Lung (tissue), 12 donors: Measurements from ENCODE around the gene SAMD1. TPM values are rescaled to one million over a fixed set of nuclear protein-coding genes. Genes with fewer than 3 reads are reported as not detected.
A peak's percentile ranks its signal among the peaks of the same experiment; 100 is the strongest.

ENCODE experiments used
- ATAC-seq: fragments of 200-7000 bp; cut with Tn5 transposase; one replicate; pipeline ENCODE4 v1.9.1; 2020; ENCODE audit warnings: moderate number of reproducible peaks; ENCODE audit not compliant: insufficient read depth, low FRiP score
- DNase-seq, 3 donors: peaks; one replicate each; pipeline ENCODE4 v3.0.0-alpha.2; 2013 to 2017
- H3K27ac ChIP-seq, 2 donors: one replicate each; pipeline ENCODE4 v1.5.1; 2013; ENCODE audit warnings: mild to moderate bottlenecking in 2 of 2, moderate library complexity in 2 of 2, control low read depth in 1 of 2, inconsistent platforms in 1 of 2, low read depth in 1 of 2, low read length in 1 of 2
- H3K27me3 ChIP-seq, 3 donors: one replicate each; pipeline ENCODE4 v1.5.1; 2013; ENCODE audit warnings: low read length in 2 of 3; ENCODE audit not compliant: control insufficient read depth in 3 of 3, insufficient read depth in 3 of 3
- H3K36me3 ChIP-seq, 4 donors: one replicate each; pipeline ENCODE4 v1.5.1; 2013; ENCODE audit warnings: low read length in 4 of 4, mild to moderate bottlenecking in 1 of 4, moderate library complexity in 1 of 4; ENCODE audit not compliant: control insufficient read depth in 4 of 4, insufficient read depth in 4 of 4
- H3K4me1 ChIP-seq, 5 donors: one replicate each; pipeline ENCODE4 v1.5.1; 2013; ENCODE audit warnings: low read length in 5 of 5, mild to moderate bottlenecking in 2 of 5, moderate library complexity in 1 of 5; ENCODE audit not compliant: control insufficient read depth in 5 of 5, insufficient read depth in 5 of 5
- H3K4me3 ChIP-seq: one replicate; pipeline ENCODE4 v1.5.1; 2013; ENCODE audit warnings: mild to moderate bottlenecking, control low read depth, moderate library complexity
- H3K9ac ChIP-seq, 2 donors: one replicate each; pipeline ENCODE4 v1.5.1; 2013; ENCODE audit warnings: low read length in 2 of 2, control low read depth in 1 of 2; ENCODE audit not compliant: insufficient read depth in 1 of 2
- H3K9me3 ChIP-seq, 4 donors: one replicate each; pipeline ENCODE4 v1.5.1; 2013; ENCODE audit warnings: low read length in 3 of 4, mild to moderate bottlenecking in 1 of 4, moderate library complexity in 1 of 4; ENCODE audit not compliant: control insufficient read depth in 4 of 4, insufficient read depth in 3 of 4
- WGBS, 2 donors: extraction: QIAGEN DNeasy Blood & Tissue Kit; methylation state at CpG; one replicate each; pipeline ENCODE4 v1.1.7; 2013; 5-methylcytosine and 5-hydroxymethylcytosine counted together
- polyA plus RNA-seq, 2 donors: library from polyadenylated mRNA; stranded (reverse); fragments of 200-250 nt; gene quantifications; one replicate each; pipeline ENCODE4 v1.2.1, GENCODE V29; 2013
- total RNA-seq, 2 donors: library from RNA; depleted of rRNA in 1 of 2; stranded (reverse); fragments of >200 nt in 1 of 2; gene quantifications; one replicate each; pipeline ENCODE4 v1.2.1, GENCODE V29; 2014 to 2021
- TF ChIP-seq, protein P1 (sequence below): IDR thresholded peaks from 2 replicates; pipeline ENCODE4 v1.5.1; 2012; ENCODE audit warnings: mild to moderate bottlenecking; ENCODE audit errors: control extremely low read depth, extremely low read depth
- donor health status: control.
- donor health status: control.
- donor health status: Bipolar disorder and iron deficiency.
- donor health status: healthy.
- donor health status: DM: yes; HTN: yes; CAD: no.

The SAMD1 gene
- total and polyA plus RNA-seq, 4 donors: 32.9 to 48.8 (median 39.4) TPM

DNA sequence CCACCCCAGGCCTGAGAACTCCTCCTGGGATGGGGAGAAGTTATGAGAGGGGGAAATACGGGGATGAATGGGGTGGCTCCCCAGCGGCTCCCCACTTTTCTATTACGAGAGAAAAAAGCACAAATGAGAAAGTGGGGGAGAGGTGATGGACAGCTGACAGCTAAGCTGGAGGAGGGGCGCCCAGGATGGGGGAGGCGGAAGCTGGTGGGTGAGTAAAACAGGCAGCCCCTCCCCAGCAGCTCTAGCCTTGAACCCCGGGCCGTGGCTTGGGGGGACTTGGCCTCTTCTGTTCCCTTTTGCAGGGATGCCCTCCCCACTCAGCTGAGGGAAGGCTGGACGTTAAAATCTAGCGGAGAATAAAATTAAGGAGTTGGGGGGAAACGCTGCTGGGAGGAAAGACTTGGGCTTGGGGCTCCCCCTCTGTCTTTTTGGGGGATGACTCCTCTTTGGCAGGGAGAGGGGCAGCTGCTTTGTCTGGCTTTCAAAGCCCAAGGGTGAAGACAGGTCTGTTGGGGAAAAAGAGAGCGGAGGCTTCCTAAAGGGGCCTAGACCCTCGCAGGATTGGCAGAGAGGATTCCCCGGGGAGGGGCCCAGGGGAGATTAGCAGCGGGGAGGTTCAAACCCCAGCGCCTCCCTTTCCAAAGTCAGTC is 1.4 kb upstream of the SAMD1 start:
- Histone ChIP-seq H3K9me3 (peaks cover 0 to 9% (median 2%) of the 10 kb centered on the region in 4 donors), H3K27me3 (no peaks in the 10 kb centered on the region), H3K4me3 (no peak overlapping the region), H3K4me1 (peaks cover 0 to 9% (median 0%) of the 10 kb centered on the region in 5 donors), H3K36me3 (peaks cover 7 to 27% (median 15%) of the 10 kb centered on the region in 4 donors), H3K27ac (peak overlapping the region in 1 of 2 donors; percentile 21), H3K9ac (peak overlapping the region in 1 of 2 donors; percentile 71)
- 11 to 19% methylated on average over 14 to 15 of the region's 15 CpGs for WGBS, 2 donors
- TF ChIP-seq, protein P1, sequence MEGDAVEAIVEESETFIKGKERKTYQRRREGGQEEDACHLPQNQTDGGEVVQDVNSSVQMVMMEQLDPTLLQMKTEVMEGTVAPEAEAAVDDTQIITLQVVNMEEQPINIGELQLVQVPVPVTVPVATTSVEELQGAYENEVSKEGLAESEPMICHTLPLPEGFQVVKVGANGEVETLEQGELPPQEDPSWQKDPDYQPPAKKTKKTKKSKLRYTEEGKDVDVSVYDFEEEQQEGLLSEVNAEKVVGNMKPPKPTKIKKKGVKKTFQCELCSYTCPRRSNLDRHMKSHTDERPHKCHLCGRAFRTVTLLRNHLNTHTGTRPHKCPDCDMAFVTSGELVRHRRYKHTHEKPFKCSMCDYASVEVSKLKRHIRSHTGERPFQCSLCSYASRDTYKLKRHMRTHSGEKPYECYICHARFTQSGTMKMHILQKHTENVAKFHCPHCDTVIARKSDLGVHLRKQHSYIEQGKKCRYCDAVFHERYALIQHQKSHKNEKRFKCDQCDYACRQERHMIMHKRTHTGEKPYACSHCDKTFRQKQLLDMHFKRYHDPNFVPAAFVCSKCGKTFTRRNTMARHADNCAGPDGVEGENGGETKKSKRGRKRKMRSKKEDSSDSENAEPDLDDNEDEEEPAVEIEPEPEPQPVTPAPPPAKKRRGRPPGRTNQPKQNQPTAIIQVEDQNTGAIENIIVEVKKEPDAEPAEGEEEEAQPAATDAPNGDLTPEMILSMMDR: no peak
- peak; percentile 37 to 48 (median 40) for DNase-seq
- ATAC-seq: no peak

DNA sequence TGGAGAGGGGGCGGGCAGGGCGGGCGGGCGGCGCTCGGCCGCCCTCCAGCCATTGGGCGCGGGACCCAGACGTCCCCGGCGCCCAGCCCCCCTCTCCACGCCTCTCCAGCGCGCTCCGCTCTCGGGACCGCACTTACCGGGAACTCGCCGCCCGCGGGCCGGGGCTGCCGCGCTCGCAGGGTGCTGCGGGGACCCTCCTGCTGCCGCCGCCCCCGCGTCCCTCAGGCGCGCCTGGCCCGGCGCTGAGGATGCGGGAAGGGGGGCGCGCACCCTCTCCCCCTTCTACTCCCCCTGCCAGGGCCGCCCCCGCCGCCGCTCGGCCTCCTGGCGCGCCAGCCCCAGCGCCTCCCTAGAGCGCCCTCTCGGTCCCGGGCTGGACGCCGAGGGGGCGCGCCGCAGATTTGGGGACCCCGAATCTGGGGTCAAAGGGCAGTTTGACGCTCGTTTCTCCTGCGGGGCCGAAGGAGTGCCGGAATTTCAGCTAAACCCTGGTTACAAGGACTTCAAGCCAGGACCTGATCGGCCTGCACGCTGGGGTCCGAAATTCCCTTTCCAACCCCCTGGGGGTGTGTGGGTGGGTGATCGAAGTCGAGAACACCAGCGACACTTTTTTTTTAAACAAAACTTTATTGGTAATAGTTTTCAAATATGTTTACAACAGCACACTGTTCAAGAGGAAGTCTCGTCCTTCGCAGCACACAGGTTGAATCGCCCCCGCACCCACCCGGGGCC is 696 bp upstream of the SAMD1 start:
- H3K27me3 ChIP-seq: no peaks in the 10 kb centered on the region
- H3K4me3 ChIP-seq: peak overlapping the region; percentile 77
- peak overlapping the region; percentile 92 to 94 for H3K27ac ChIP-seq
- ATAC-seq (peak; percentile 85), DNase-seq (peak; percentile 84 to 88 (median 86))
- TF ChIP-seq, protein P1: no peak
- peak overlapping the region in 1 of 2 donors; percentile 71 for H3K9ac ChIP-seq
- H3K4me1 ChIP-seq: peaks cover 0 to 9% (median 0%) of the 10 kb centered on the region in 5 donors
- WGBS, 2 donors: 0% methylated on average over 40 to 70 of the region's 72 CpGs
- peaks cover 1 to 20% (median 9%) of the 10 kb centered on the region in 4 donors for H3K36me3 ChIP-seq
- peaks cover 0 to 9% (median 2%) of the 10 kb centered on the region in 4 donors for H3K9me3 ChIP-seq

DNA sequence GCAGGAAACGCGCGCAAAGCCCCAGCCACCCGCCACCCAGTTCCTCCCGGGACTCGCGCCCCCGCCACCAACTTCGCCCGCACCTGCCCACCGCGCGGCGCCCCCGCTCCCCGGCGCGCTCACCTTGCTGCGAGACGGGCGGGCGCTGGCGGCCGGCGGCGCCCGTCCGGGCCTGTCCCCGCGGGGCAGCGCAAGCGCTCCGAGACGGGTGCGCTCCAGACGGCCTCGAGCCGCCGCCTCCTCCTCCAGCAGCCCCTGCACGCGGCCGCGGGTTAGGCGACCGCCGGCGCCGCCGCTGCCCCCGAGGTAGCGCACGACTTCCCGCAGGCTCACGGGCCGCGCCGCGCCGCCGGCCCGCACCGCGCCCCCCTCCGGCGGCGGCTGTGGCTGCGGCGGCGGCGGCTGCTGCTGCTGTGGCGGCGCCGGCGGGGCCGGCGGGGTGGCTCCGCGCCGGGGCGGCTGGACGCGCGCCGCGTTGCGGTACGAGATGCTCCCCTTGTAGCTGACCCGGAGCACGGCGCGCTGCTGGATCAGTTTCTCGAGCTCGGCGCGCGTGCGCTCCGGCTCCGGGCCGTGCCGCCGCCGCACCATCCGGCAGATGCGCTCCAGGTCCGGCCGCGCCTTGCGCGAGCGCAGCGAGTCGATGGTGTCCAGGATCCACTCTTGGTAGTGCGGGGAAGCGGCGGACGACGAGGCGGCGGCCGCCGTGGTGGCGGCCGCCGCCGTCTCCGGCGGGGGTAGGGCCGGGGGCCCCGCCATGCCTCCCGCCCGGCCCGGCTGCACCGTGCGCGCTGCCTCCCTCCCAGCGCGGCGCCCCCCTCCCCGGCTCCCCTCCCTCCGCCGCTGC is 666 bp downstream of the SAMD1 start:
- peak overlapping the region; percentile 77 to 83 for H3K27ac ChIP-seq
- peak overlapping the region; percentile 41 for H3K4me3 ChIP-seq
- WGBS, 2 donors: 1% methylated on average over 78 to 141 of the region's 142 CpGs
- H3K9ac ChIP-seq: no peak overlapping the region
- H3K9me3 ChIP-seq: peaks cover 0 to 9% (median 2%) of the 10 kb centered on the region in 4 donors
- ATAC-seq: no peak
- H3K27me3 ChIP-seq: no peaks in the 10 kb centered on the region
- peaks cover 0 to 9% (median 0%) of the 10 kb centered on the region in 5 donors for H3K4me1 ChIP-seq
- peaks cover 0 to 20% (median 9%) of the 10 kb centered on the region in 4 donors for H3K36me3 ChIP-seq
- TF ChIP-seq, protein P1: no peak
- DNase-seq: peak; percentile 50 to 65 (median 57)
